ENCODE results near the gene TIMP1. TPM values are rescaled to one million over a fixed set of nuclear protein-coding genes. Genes with fewer than 3 reads are reported as not detected.
A peak's percentile ranks its signal among the peaks of the same experiment; 100 is the strongest.

TIMP1 gene
- total and polyA plus RNA-seq, 2 experiments from 2014 or later: 54.4 to 247 TPM

DNA sequence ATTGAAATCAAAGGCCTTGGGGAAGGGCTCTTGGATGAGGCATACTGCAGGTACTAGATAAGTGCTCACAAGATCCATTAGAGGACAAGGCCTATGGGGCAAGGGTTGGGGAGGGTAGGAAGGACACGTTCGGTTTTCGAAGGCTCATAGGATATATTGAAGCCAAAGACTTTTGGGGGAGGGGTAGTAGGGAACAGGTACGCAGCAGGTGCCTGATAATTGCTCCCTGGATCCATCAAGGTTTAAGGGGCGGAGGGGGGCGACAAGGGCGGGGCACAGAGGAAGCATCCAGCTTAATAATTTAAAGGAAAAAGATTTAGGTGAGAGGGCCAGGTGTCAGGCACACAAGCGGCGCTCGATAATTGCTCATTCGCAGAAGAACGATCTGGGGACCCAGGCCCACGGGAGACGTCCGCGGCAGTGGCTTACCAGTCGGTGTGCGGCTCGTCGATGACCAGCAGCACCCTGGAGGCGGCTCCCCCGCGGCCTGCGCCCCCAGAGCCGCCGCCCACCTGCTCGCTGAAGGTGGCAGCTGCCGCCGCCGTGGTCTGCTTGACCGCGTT lies 36.8 kb downstream of the TIMP1 start:
- no peak overlapping the region for H3K27ac ChIP-seq
- TF ChIP-seq, protein P1, sequence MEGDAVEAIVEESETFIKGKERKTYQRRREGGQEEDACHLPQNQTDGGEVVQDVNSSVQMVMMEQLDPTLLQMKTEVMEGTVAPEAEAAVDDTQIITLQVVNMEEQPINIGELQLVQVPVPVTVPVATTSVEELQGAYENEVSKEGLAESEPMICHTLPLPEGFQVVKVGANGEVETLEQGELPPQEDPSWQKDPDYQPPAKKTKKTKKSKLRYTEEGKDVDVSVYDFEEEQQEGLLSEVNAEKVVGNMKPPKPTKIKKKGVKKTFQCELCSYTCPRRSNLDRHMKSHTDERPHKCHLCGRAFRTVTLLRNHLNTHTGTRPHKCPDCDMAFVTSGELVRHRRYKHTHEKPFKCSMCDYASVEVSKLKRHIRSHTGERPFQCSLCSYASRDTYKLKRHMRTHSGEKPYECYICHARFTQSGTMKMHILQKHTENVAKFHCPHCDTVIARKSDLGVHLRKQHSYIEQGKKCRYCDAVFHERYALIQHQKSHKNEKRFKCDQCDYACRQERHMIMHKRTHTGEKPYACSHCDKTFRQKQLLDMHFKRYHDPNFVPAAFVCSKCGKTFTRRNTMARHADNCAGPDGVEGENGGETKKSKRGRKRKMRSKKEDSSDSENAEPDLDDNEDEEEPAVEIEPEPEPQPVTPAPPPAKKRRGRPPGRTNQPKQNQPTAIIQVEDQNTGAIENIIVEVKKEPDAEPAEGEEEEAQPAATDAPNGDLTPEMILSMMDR (IDR thresholded peaks at IDR 0.05; ENCODE audit: low read depth, low read length): no peak
- H3K9me3 ChIP-seq (ENCODE audit: low read depth): no peaks in the 10 kb centered on the region
- H3K27me3 ChIP-seq: peaks cover 8% of the 10 kb centered on the region
- H3K4me3 ChIP-seq: no peak overlapping the region
- no peaks in the 10 kb centered on the region for H3K4me1 ChIP-seq (ENCODE audit: low read depth)
- H3K36me3 ChIP-seq: no peaks in the 10 kb centered on the region
- DNase-seq (ENCODE audit: low read depth in 1 of 2, low spot score in 1 of 2): no peak

DNA sequence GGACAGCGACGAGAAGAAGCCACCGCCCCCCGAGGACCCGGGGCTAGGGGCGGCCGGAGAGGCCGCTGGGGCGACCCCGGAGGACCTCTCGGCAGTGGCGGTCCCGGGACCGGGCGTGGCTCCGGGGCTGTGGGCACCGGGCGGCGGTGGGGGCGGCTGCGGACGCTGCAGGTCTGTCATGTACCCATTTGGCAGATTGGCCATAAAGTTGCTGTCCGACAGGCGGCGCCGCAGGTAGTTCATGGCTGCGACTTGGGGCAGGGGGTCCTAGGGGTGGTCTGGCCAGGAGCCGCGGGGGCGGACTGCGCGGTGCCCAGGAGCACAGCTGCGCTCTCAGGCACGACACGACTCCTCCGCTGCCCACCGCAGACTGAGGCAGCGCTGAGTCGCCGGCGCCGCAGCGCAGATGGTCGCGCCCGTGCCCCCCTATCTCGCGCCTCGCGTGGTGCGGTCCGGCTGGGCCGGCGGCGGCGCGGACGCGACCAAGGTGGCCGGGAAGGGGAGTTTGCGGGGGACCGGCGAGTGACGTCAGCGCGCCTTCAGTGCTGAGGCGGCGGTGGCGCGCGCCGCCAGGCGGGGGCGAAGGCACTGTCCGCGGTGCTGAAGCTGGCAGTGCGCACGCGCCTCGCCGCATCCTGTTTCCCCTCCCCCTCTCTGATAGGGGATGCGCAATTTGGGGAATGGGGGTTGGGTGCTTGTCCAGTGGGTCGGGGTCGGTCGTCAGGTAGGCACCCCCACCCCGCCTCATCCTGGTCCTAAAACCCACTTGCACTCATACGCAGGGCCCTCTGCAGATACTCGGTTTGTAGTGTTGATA lies 37.5 kb downstream of the TIMP1 start, which contains the start of gene SYN1:
SYN1 (minus strand) TSS at position 372 of the 817 bp plus-strand sequence; CDS start at position 243, 129 bp downstream.
- no peak within 1 kb of the TSS for H3K4me3 ChIP-seq
- H3K27ac ChIP-seq: no peak within 1 kb of the TSS
- no peaks in the 10 kb centered on the region for H3K36me3 ChIP-seq
- H3K9me3 ChIP-seq (ENCODE audit: low read depth): no peaks in the 10 kb centered on the region
- TF ChIP-seq, protein P1 (IDR thresholded peaks at IDR 0.05; ENCODE audit: low read depth, low read length): no peak
- peaks cover 8% of the 10 kb centered on the region for H3K27me3 ChIP-seq
- H3K4me1 ChIP-seq (ENCODE audit: low read depth): no peaks in the 10 kb centered on the region
- peak; percentile 88 to 90 for DNase-seq (ENCODE audit: low read depth in 1 of 2, low spot score in 1 of 2)

DNA sequence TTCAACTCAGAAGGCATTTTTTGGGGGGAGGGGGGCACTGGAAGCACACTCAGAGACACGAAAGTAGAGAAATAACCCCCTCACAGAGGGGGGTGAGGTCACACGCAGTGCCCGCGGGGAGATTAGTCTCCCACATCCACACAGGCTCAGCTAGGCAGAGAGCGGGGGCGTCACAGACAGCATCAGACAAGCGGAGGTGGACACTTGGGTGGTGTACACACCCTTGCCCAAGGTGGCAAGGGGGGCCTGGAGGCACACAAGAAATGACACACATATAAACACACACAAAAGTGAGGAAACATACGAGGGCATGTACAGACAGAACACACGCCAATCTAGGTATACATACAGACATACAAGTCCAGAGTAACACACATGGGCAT lies 38.1 kb downstream of the TIMP1 start:
- no peak overlapping the region for H3K4me3 ChIP-seq
- H3K27ac ChIP-seq: no peak overlapping the region
- no peaks in the 10 kb centered on the region for H3K9me3 ChIP-seq (ENCODE audit: low read depth)
- no peaks in the 10 kb centered on the region for H3K36me3 ChIP-seq
- no peaks in the 10 kb centered on the region for H3K4me1 ChIP-seq (ENCODE audit: low read depth)
- H3K27me3 ChIP-seq: peaks cover 8% of the 10 kb centered on the region
- TF ChIP-seq, protein P1 (IDR thresholded peaks at IDR 0.05; ENCODE audit: low read depth, low read length): no peak
- no peak for DNase-seq (ENCODE audit: low read depth in 1 of 2, low spot score in 1 of 2)

DNA sequence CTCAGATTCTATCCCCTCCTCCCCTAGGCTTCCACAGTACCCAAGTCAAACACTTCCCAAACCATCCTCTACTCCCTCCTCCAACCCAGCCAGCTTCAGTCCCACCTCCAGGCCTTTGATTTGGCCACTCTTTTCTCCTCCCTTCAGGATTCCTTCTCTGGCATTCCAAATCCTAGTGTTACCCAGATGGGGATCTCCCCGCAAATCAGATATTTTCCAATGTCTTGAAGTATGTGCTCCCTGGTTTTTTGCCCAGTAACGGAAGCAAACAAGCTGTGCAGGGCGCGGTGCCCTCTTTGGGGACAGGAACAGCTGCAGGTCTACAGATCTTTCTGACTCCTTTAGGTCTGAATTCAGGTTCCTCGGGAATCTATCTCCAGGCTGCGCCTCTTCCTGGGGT lies 39.6 kb downstream of the TIMP1 start:
- Histone ChIP-seq H3K27ac (no peak overlapping the region), H3K4me1 (ENCODE audit: low read depth) (no peaks in the 10 kb centered on the region), H3K4me3 (no peak overlapping the region), H3K27me3 (peaks cover 8% of the 10 kb centered on the region), H3K9me3 (ENCODE audit: low read depth) (no peaks in the 10 kb centered on the region), H3K36me3 (no peaks in the 10 kb centered on the region)
- no peak for DNase-seq (ENCODE audit: low read depth in 1 of 2, low spot score in 1 of 2)
- TF ChIP-seq, protein P1 (IDR thresholded peaks at IDR 0.05; ENCODE audit: low read depth, low read length): no peak

DNA sequence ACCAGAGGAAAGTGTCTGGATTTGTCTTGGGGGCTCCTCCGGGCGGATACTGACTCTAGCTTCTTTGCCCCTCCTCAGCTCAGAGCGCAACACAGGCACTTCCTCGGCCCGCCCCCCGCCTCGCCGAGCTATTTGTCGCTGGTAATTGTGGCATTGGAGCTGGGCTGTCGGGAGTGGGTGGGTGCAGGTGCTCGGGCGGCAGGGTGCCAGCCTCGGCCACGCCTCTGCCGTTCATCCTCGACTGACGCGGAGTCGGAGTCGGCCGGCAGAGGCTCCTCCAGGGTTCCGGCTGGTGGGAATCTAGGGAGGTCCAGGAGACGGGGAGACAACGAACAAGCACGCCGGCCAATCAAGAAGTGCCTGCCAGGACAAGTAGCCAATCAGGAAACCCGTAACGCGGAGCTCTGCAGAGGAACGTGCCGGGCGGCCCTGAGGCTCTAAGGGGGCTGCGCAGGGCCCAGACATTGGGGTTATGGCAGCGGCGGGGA lies 41.3 kb downstream of the TIMP1 start:
- DNase-seq (ENCODE audit: low read depth in 1 of 2, low spot score in 1 of 2): peak; percentile 82 to 84
- TF ChIP-seq, protein P1 (IDR thresholded peaks at IDR 0.05; ENCODE audit: low read depth, low read length): no peak
- Histone ChIP-seq H3K27me3 (peaks cover 8% of the 10 kb centered on the region), H3K36me3 (no peaks in the 10 kb centered on the region), H3K4me1 (ENCODE audit: low read depth) (no peaks in the 10 kb centered on the region), H3K4me3 (peak overlapping the region; percentile 15), H3K27ac (no peak overlapping the region), H3K9me3 (ENCODE audit: low read depth) (no peaks in the 10 kb centered on the region)
